Raji (cell line): ENCODE data around the gene CEP295NL.

Source experiments
- POLR2A ChIP-seq: IDR thresholded peaks from 2 replicates; pipeline ENCODE4 v1.6.1; 2011; ENCODE audit warnings: low read depth, low read length, control low read depth; ENCODE audit not compliant: insufficient read depth

Gene CEP295NL

DNA sequence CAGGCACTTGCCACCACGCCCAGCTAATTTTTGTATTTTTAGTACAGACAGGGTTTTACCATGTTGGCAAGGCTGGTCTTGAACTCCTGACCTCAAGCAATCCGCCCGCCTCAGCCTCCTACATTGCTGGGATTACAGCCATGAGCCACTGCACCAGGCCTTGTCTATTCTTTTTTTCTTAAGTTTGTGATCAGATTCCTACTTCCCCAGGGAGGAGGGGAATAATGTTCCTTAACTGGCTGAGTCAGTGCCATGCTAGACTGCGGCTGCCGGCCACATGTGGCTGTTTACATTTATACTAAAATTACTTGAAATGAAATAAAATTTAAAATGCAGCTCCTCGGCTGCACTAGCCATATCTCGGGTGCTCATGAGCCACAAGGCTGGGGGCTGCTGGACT is 34.6 kb downstream of the CEP295NL start:
- TF ChIP-seq POLR2A = no peak

DNA sequence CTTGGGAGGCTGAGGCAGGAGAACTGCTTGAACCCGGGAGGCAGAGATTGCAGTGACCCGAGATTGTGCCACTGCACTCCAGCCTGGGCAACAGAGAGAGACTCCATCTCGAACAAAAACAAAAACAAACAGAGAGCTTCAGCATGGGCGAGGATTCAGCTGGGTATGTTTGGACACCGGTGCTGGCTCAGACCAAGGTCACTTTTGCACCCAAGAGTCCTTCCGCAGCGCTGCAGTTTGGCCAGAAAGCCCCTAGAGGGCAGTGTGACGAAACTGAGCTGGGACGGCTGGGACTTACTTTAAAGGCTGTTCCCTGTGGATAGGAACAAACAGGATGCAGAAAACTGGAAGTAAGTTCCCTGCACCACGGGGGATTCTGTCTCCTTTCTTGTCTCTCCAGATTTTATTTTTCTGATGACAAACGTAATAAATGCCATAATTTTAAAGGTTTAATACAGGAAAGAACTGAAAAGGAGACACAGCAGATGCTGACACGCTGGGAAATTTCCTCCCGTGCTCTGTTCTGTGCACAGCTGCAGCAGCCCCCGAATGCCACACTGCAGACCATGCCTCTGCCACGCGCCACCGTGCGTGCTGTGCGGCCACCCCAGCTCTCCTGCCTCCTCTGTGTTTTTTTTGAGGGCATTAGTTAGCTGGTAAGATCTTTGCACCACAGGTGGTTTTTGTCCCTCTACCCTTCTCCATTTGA is 37.2 kb downstream of the CEP295NL start:
- no peak for TF ChIP-seq POLR2A

- TF ChIP-seq POLR2A = no peak
Measured at GRCh38 chr17:78864117-78864516, 38.9 kb downstream of the CEP295NL start.

- TF ChIP-seq POLR2A = no peak
Measured at GRCh38 chr17:78862073-78863023, 40.7 kb downstream of the CEP295NL start.

GRCh38 chr17:78861229-78861628 is 41.8 kb downstream of the CEP295NL start:
- TF ChIP-seq POLR2A = no peak

GRCh38 chr17:78859051-78859450 is 44.0 kb downstream of the CEP295NL start:
- no peak for TF ChIP-seq POLR2A

- no peak for TF ChIP-seq POLR2A
Measured at GRCh38 chr17:78857266-78857665, 45.7 kb downstream of the CEP295NL start.

DNA sequence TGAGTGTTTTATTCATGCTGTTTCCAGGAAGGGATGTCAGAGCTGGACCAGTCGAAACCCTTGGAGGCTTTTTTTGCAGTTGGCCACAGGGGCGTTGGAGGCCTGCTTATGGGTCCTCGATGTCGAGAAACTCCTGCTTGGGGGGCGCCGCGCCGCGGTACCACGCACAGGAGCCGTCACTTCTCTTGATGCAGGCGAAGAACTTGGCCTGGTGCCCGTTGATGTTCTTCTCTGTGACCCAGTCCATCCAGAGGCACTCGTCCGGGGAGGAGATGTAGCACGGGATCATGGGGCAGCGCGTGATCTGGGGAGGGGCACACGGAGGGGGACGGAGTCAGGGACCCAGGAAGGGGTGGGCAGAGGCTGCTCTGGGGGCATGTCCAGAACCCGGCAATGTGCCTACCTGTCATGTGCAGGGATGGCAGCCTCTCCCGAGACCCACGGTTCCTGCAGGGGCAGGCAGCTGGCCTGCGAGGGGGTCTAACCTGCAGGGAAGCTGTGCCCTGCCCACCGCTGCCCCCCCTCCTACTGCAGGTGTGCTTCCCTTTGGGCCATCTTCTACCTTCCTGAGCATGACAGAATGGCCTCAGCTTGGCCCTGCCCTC is 47.3 kb downstream of the CEP295NL start:
- no peak for TF ChIP-seq POLR2A

GRCh38 chr17:78854508-78854907 is 48.5 kb downstream of the CEP295NL start:
- TF ChIP-seq POLR2A = no peak

DNA sequence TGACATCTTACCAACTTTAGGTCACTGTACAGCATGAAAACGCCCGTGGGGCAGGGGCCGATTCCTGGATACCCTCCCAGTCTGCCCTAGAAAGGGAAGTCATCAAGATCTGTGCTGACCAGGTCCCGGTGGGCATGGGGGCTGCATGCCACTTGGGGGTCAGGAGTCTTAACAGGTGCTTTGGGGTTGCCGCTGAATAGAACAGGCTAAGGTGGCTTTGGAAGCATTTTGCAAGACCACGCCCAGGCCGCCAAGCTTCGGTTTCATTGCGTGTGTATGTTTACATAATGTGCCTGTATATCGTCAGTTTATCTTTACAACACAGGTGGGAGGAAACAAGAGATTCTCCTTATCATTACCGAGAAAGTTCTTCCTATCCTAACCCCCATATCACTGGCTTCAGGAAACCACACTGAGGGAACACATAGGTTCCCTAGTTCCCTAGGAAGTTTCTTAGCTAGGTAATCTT is 49.0 kb downstream of the CEP295NL start:
- TF ChIP-seq POLR2A = no peak

DNA sequence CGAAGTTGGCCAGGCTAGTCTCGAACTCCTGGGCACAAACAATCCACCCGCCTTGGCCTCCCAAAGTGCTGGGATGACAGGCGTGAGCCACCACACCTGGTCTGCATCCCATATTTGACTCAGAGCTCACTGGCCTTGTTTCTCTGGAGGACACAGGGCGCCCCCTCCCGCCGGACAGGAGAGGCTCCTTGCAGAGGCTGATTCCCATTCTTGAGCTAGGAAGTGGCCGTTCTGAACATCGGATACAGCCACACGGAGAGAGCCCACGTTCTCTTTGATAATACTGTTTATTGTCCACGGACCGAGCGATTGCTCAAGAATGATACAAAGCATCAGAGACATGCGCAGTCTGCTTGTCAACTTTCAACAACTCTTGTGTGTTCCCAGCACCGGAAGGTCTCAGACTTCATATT is 50.3 kb downstream of the CEP295NL start:
- no peak for TF ChIP-seq POLR2A

DNA sequence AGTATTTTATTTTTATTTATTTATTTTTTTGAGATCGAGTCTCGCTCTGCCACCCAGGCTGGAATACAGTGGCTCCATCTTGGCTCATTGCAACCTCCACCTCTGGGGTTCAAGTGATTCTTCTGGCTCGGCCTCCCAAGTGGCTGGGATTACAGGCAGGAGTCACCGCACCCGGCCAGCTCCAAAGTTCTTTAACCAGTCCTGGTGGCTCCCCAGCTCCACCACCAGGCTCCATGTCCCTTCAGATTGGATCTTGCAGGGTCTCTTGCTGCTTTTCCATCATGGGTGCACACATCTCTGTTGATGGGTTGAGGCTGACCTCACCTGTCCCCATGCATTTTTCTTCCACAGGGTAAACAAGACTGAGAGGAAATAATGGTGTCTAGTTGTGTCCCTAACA is 54.0 kb downstream of the CEP295NL start:
- TF ChIP-seq POLR2A = no peak

DNA sequence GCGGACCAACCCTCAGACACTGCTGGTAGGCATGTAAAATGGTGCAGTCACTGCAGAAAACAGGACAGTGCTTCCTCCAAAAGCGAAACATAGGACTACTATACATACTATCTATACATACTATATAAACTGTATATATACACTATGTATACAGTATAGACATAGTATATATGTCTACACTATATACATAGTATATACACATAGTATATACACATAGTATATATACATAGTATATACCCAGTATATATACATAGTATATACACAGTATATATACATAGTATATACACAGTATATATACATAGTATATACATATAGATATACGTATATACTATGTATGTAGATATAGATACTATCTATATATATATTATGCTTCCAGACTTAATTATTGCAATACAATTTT is 55.9 kb downstream of the CEP295NL start:
- no peak for TF ChIP-seq POLR2A

DNA sequence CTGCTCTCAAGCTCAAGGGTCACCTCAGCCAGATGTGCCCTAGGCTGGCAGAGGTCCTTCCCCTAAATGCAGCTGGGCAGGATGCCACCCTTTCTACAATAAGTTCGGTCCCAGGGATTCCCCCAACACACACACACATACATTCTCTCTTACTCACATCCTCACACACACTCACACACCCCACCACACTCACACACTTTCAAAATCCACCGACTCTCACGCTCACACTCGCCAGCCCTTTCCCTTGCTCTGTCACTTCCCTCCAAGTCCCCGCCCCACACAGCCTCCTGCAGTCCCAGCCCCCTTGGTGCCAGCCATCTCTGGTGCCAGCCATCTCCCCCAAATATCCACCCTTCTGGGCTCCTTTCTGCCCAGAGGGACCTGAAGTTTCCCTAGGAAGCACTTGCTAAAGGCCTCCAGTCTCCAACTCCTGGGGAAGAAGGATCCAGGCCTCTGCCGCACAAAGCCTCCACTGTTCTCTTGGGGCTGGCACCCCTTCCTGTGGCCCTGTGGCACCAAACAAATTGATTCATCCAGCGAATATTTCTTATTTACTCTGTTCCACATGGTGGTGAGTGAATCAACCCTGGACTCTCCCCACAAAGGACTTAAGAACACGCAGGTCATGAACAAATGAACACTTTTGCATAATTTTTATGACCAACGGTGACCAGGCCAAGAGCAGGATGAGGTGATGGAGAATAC is 58.5 kb downstream of the CEP295NL start:
- no peak for TF ChIP-seq POLR2A
